ENCODE results near the gene FLVCR2.

- TF ChIP-seq POLR2A (IDR thresholded peaks at IDR 0.05; ENCODE audit: low read depth, low read length) (no peak), PAX5 (IDR thresholded peaks at IDR 0.05; ENCODE audit: insufficient read depth, low read length, severe bottlenecking) (no peak), TAF1 (IDR thresholded peaks at IDR 0.05; ENCODE audit: low read depth, low read length) (no peak), POLR2AphosphoS5 (IDR thresholded peaks at IDR 0.05; ENCODE audit: low read depth, low read length) (no peak)
Measured at GRCh38 chr14:75568140-75568539, 10.3 kb upstream of the FLVCR2 start.

Data from GM12891 (cell line).